DOHH2 (cell line): ENCODE results near the gene FANCC.

Source experiments
- CTCF ChIP-seq: fragments of 200-600 bp; sonication (generic); IDR thresholded peaks from one replicate; pipeline ENCODE4 v1.5.1; 2014; ENCODE audit warnings: antibody characterized with exemption, mild to moderate bottlenecking, low read depth, low read length; ENCODE audit not compliant: poor library complexity, severe bottlenecking
- EZH2phosphoT487 ChIP-seq: fragments of 200-600 bp; sonication (generic); IDR thresholded peaks from 2 replicates; pipeline ENCODE4 v1.6.1; 2017; ENCODE audit warnings: borderline replicate concordance, mild to moderate bottlenecking, antibody characterized with exemption, low read length, moderate library complexity, mixed read lengths

GRCh38 chr9:95261890-95262289 is 55.6 kb downstream of the FANCC start:
- no peak for TF ChIP-seq CTCF
- no peak for TF ChIP-seq EZH2phosphoT487
